A549 (cell line): ENCODE measurements around the gene NADK2. TPM values are rescaled to one million over a fixed set of nuclear protein-coding genes. Genes with fewer than 3 reads are reported as not detected.

Experiments
- ATAC-seq, 2 experiments: fragments of 200-7000 bp in 1 of 2; fragments of >200 bp in 1 of 2; cut with Nextera tagmentation in 1 of 2; cut with Tn5 transposase in 1 of 2; 3 replicates each; pipeline versions ENCODE4 v1.8.0 to v1.9.1; 2018 to 2020; ENCODE audit warnings: mild to moderate bottlenecking in 1 of 2, moderate library complexity in 1 of 2
- CTCF ChIA-PET: fragments of 300-600 bp; sonication (Branson Sonifier 250); formaldehyde crosslinking; extraction: SDS; loops from one replicate; lab custom pipeline; 2021; ENCODE audit warnings: antibody characterized with exemption, inconsistent platforms; lab: Yijun Ruan, JAX
- POLR2A ChIA-PET: fragments of 350-600 bp; formaldehyde crosslinking; extraction: SDS; loops from one replicate; lab custom pipeline; 2021; ENCODE audit warnings: antibody characterized with exemption, inconsistent platforms; lab: Yijun Ruan, JAX
- DNase-seq, 2 experiments: peaks; one replicate each; pipeline versions ENCODE4 v3.0.0 to v3.0.0-alpha.2; 2011 to 2016; ENCODE audit warnings: low read depth in 1 of 2, low spot score in 1 of 2
- FAIRE-seq: peaks from 2 replicates; lab custom pipeline; 2011; peaks lifted over from hg19 to GRCh38; lab: Jason Lieb, UNC
- H3K27ac ChIP-seq, 2 experiments: fragments of >200 bp; sonication (Bioruptor Twin); formaldehyde crosslinking; 3 replicates each; pipeline ENCODE4 v1.5.1; 2016 to 2017
- H3K4me1 ChIP-seq: fragments of >200 bp; sonication (Bioruptor Twin); formaldehyde crosslinking; 3 replicates; pipeline ENCODE4 v1.6.1; 2016
- H3K4me2 ChIP-seq: fragments of >200 bp; sonication (Bioruptor Twin); formaldehyde crosslinking; 3 replicates; pipeline ENCODE4 v1.6.1; 2016
- H3K4me3 ChIP-seq: fragments of >200 bp; sonication (Bioruptor Twin); formaldehyde crosslinking; 3 replicates; pipeline ENCODE4 v1.5.1; 2016
- H3K9me3 ChIP-seq: fragments of >200 bp; sonication (Bioruptor Twin); formaldehyde crosslinking; 3 replicates; pipeline ENCODE4 v1.6.1; 2016
- BHLHE40 ChIP-seq: IDR thresholded peaks from 2 replicates; pipeline ENCODE4 v1.6.1; 2012; ENCODE audit warnings: low read depth, low read length, inconsistent platforms
- CBX2 ChIP-seq: fragments of 200-600 bp; sonication (generic); IDR thresholded peaks from 2 replicates; pipeline ENCODE4 v1.6.1; 2016; ENCODE audit warnings: low read depth, mild to moderate bottlenecking, borderline replicate concordance
- CBX8 ChIP-seq: fragments of 200-600 bp; sonication (generic); IDR thresholded peaks from 2 replicates; pipeline ENCODE4 v1.6.1; 2016
- CEBPB ChIP-seq, 2 experiments: fragments of >200 bp in 1 of 2; sonication (Bioruptor Twin) in 1 of 2; formaldehyde crosslinking in 1 of 2; IDR thresholded peaks; 2 replicates each; pipeline ENCODE4 v1.6.1; 2012 to 2016
- CHD2 ChIP-seq: fragments of 150-350 bp; IDR thresholded peaks from 2 replicates; pipeline ENCODE4 v1.6.1; 2014; ENCODE audit warnings: low read length; ENCODE audit not compliant: partially characterized antibody
- EHMT2 ChIP-seq: fragments of 200-600 bp; sonication (generic); IDR thresholded peaks from 2 replicates; pipeline ENCODE4 v1.6.1; 2016; ENCODE audit warnings: antibody characterized with exemption, low read depth, mild to moderate bottlenecking, moderate library complexity
- EP300 ChIP-seq, 2 experiments: fragments of >200 bp; sonication (Bioruptor Twin); formaldehyde crosslinking; IDR thresholded peaks; 2 replicates in 1 of 2; 3 replicates in 1 of 2; pipeline ENCODE4 v1.6.1; 2016 to 2017
- FOSB ChIP-seq: fragments of 250-450 bp; sonication (Bioruptor Pico); IDR thresholded peaks from 2 replicates; pipeline ENCODE4 v1.5.0; 2020; ENCODE audit warnings: mild to moderate bottlenecking, moderate library complexity
- FOXS1 ChIP-seq: fragments of 250-450 bp; sonication (Bioruptor Pico); IDR thresholded peaks from 2 replicates; pipeline ENCODE4 v1.5.0; 2020; ENCODE audit warnings: mild to moderate bottlenecking, moderate library complexity
- GATA3 ChIP-seq: IDR thresholded peaks from 2 replicates; pipeline ENCODE4 v1.6.1; 2012; ENCODE audit warnings: borderline replicate concordance
- HDAC2 ChIP-seq: fragments of 200-600 bp; sonication (generic); IDR thresholded peaks from 2 replicates; pipeline ENCODE4 v1.6.1; 2016
- HEYL ChIP-seq: fragments of 250-450 bp; sonication (Bioruptor Pico); IDR thresholded peaks from 2 replicates; pipeline ENCODE4 v1.8.0; 2021; ENCODE audit warnings: mild to moderate bottlenecking, moderate library complexity
- HOXB13 ChIP-seq: fragments of 250-450 bp; sonication (Bioruptor Pico); IDR thresholded peaks from 2 replicates; pipeline ENCODE4 v1.5.0; 2020; ENCODE audit warnings: low read depth, mild to moderate bottlenecking, moderate library complexity
- JUN ChIP-seq, 2 experiments: fragments of >200 bp; sonication (Bioruptor Twin); formaldehyde crosslinking; IDR thresholded peaks; 2 replicates in 1 of 2; 3 replicates in 1 of 2; pipeline ENCODE4 v1.6.1; 2016 to 2017
- KDM5A ChIP-seq: fragments of 200-600 bp; sonication (generic); IDR thresholded peaks from 2 replicates; pipeline ENCODE4 v1.6.1; 2016; ENCODE audit warnings: antibody characterized with exemption, mild to moderate bottlenecking
- MAFK ChIP-seq: fragments of 450-650 bp; IDR thresholded peaks from 2 replicates; pipeline ENCODE4 v1.6.1; 2014; ENCODE audit not compliant: partially characterized antibody
- MAZ ChIP-seq: fragments of 150-350 bp; IDR thresholded peaks from 2 replicates; pipeline ENCODE4 v1.6.1; 2014; ENCODE audit warnings: antibody characterized with exemption, low read depth, low read length, borderline replicate concordance
- NFE2L2 ChIP-seq: fragments of 150-350 bp; conservative IDR thresholded peaks from 2 replicates; pipeline ENCODE4 v1.6.1; 2014; ENCODE audit warnings: low read length
- NPAS2 ChIP-seq: fragments of 250-450 bp; sonication (Bioruptor Pico); IDR thresholded peaks from 2 replicates; pipeline ENCODE4 v1.8.0; 2022; ENCODE audit warnings: mild to moderate bottlenecking, moderate library complexity, borderline replicate concordance
- POLR2A ChIP-seq: IDR thresholded peaks from 2 replicates; pipeline ENCODE4 v1.6.1; 2012; ENCODE audit warnings: mild to moderate bottlenecking, low read length
- RAD21 ChIP-seq, 2 experiments: fragments of >200 bp in 1 of 2; sonication (Bioruptor Twin) in 1 of 2; formaldehyde crosslinking in 1 of 2; IDR thresholded peaks in 1 of 2; conservative IDR thresholded peaks in 1 of 2; 2 replicates in 1 of 2; 3 replicates in 1 of 2; pipeline ENCODE4 v1.6.1; 2012 to 2018; ENCODE audit warnings: inconsistent platforms in 1 of 2
- RCOR1 ChIP-seq: fragments of 150-350 bp; IDR thresholded peaks from 2 replicates; pipeline ENCODE4 v1.6.1; 2014; ENCODE audit warnings: antibody characterized with exemption, low read length, low read depth
- RFX5 ChIP-seq: fragments of 450-650 bp; IDR thresholded peaks from 2 replicates; pipeline ENCODE4 v1.7.1; 2014; ENCODE audit warnings: antibody characterized with exemption, mild to moderate bottlenecking, moderate library complexity
- SMC3 ChIP-seq: fragments of >200 bp; sonication (Bioruptor Twin); formaldehyde crosslinking; IDR thresholded peaks from 3 replicates; pipeline ENCODE4 v1.6.1; 2018; ENCODE audit warnings: inconsistent platforms
- TFCP2L1 ChIP-seq: fragments of 250-450 bp; sonication (Bioruptor Pico); IDR thresholded peaks from 2 replicates; pipeline ENCODE4 v1.5.0; 2021; ENCODE audit warnings: mild to moderate bottlenecking
- ZFP36 ChIP-seq: fragments of 450-650 bp; IDR thresholded peaks from 2 replicates; pipeline ENCODE4 v1.6.1; 2014; ENCODE audit warnings: borderline replicate concordance; ENCODE audit not compliant: partially characterized antibody
- WGBS: methylation state at CpG from one replicate; pipeline ENCODE4 v1.1.6; 2017; ENCODE audit errors: missing lambda C conversion rate; 5-methylcytosine and 5-hydroxymethylcytosine counted together
- polyA plus RNA-seq, 4 experiments: library from polyadenylated mRNA; depleted of rRNA in 3 of 4; stranded (reverse); fragments of >200 nt; fragmentation: RNase III in 1 of 4; extraction: RNeasy Plus Mini Kit Qiagen cat#74134 plus additional on column Dnase treatment in 1 of 4; gene quantifications; 2 replicates in 3 of 4; 3 replicates in 1 of 4; pipeline ENCODE4 v1.2.3, GENCODE V29; 2011 to 2017
- TF ChIP-seq, protein P1 (sequence below): IDR thresholded peaks from 2 replicates; pipeline ENCODE4 v1.6.1; 2012; ENCODE audit warnings: low read depth, borderline replicate concordance
- TF ChIP-seq, protein P2 (sequence below): fragments of >200 bp; sonication (Bioruptor Twin); formaldehyde crosslinking; IDR thresholded peaks from 3 replicates; pipeline ENCODE4 v1.6.1; 2016
- TF ChIP-seq, protein P3 (sequence below): fragments of 250-450 bp; sonication (Bioruptor Pico); IDR thresholded peaks from 2 replicates; pipeline ENCODE4 v1.5.0; 2021; ENCODE audit warnings: mild to moderate bottlenecking, moderate library complexity, borderline replicate concordance
- TF ChIP-seq, protein P4 (sequence below): IDR thresholded peaks from 2 replicates; pipeline ENCODE4 v1.6.1; 2012
- TF ChIP-seq, protein P5 (sequence below): fragments of >200 bp; sonication (Bioruptor Twin); formaldehyde crosslinking; IDR thresholded peaks from 2 replicates; pipeline ENCODE4 v1.6.1; 2016

NADK2 gene
- polyA plus RNA-seq, 2 of the 4 experiments (the other 2 are of a cell fraction), result 12.6 to 21.9 TPM

DNA sequence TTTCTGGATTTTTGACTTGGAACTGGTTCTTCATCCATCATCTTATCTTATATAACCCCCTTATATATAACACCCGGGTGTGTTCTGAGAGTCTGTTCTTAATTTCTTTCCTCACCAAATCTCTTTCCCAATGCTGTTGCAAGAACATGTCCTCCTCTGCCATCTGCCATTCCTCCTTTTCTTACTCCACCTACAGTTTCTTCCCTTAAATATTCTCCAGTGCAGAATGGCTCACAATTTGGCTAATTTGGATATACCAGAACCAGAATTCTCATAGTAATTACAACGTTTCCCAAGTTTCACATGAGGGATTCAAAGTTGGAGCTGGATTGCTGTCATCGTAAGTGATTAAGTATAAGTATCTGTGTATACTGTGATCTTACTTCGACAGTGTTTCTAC, 61.8 kb downstream of the NADK2 start (continued):
- TF ChIP-seq FOSB (no peak), NPAS2 (CRISPR knock-in tag) (no peak)

DNA sequence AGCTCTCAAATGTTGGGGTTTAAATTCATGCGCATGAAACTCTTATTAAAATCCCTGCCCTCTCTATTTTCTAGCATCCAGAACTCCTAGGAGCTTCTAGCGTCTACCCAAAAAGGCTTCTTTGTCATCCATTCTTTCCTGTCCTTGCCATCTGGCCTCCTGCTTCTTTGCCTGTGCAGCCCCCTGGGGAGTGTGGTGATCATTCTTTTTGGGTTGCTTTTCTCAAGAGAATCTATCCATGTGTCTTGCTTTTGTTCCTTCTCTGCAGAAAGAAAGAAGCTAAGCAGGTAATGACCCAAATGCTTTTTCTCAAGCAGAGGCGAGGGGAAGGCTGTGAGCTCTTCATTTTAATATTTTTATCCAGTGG, 63.2 kb downstream of the NADK2 start:
- 89% methylated on average over 3 of the region's 3 CpGs for WGBS
- no peak for TF ChIP-seq HDAC2
- TF ChIP-seq HEYL (CRISPR knock-in tag), result no peak
- TF ChIP-seq ZFP36, result no peak
- no peak for TF ChIP-seq CBX2
- no peak for TF ChIP-seq CHD2
- TF ChIP-seq, protein P1, sequence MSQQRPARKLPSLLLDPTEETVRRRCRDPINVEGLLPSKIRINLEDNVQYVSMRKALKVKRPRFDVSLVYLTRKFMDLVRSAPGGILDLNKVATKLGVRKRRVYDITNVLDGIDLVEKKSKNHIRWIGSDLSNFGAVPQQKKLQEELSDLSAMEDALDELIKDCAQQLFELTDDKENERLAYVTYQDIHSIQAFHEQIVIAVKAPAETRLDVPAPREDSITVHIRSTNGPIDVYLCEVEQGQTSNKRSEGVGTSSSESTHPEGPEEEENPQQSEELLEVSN, result no peak
- no peak for TF ChIP-seq EP300 (IDR thresholded peaks at IDR 0.05)
- no peak for TF ChIP-seq RCOR1
- TF ChIP-seq BHLHE40, result no peak
- no peak for TF ChIP-seq MAFK
- TF ChIP-seq TFCP2L1, result no peak
- TF ChIP-seq JUN (IDR thresholded peaks at IDR 0.05), result no peak
- TF ChIP-seq CEBPB (IDR thresholded peaks at IDR 0.05), result no peak
- TF ChIP-seq GATA3, result no peak
- TF ChIP-seq EHMT2, result no peak
- no peak for TF ChIP-seq POLR2A
- TF ChIP-seq RAD21 (conservative IDR thresholded peaks at IDR 0.05 in 1 of 2, IDR thresholded peaks at IDR 0.05 in 1 of 2), result no peak
- TF ChIP-seq KDM5A, result no peak
- TF ChIP-seq, protein P2, sequence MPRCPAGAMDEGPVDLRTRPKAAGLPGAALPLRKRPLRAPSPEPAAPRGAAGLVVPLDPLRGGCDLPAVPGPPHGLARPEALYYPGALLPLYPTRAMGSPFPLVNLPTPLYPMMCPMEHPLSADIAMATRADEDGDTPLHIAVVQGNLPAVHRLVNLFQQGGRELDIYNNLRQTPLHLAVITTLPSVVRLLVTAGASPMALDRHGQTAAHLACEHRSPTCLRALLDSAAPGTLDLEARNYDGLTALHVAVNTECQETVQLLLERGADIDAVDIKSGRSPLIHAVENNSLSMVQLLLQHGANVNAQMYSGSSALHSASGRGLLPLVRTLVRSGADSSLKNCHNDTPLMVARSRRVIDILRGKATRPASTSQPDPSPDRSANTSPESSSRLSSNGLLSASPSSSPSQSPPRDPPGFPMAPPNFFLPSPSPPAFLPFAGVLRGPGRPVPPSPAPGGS, result no peak
- TF ChIP-seq, protein P3, sequence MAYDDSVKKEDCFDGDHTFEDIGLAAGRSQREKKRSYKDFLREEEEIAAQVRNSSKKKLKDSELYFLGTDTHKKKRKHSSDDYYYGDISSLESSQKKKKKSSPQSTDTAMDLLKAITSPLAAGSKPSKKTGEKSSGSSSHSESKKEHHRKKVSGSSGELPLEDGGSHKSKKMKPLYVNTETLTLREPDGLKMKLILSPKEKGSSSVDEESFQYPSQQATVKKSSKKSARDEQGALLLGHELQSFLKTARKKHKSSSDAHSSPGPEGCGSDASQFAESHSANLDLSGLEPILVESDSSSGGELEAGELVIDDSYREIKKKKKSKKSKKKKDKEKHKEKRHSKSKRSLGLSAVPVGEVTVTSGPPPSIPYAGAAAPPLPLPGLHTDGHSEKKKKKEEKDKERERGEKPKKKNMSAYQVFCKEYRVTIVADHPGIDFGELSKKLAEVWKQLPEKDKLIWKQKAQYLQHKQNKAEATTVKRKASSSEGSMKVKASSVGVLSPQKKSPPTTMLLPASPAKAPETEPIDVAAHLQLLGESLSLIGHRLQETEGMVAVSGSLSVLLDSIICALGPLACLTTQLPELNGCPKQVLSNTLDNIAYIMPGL (CRISPR knock-in tag), result no peak
- ChIA-PET CTCF (interaction anchor here (0.6 to 2.5 kb wide), 17 partner anchors 11 to 1559 kb away, joined by 3 to 19 read pairs (median 4); partner anchors contain the start of genes LMBRD2, NADK2 and SKP2), POLR2A (no interaction called here)
- Histone ChIP-seq H3K9me3 (no peaks in the 10 kb centered on the region), H3K4me1 (no peaks in the 10 kb centered on the region), H3K4me2 (no peak overlapping the region), H3K27ac (no peak overlapping the region), H3K4me3 (no peak overlapping the region)
- DNase-seq, result no peak
- no peak for FAIRE-seq
- ATAC-seq, result no peak

DNA sequence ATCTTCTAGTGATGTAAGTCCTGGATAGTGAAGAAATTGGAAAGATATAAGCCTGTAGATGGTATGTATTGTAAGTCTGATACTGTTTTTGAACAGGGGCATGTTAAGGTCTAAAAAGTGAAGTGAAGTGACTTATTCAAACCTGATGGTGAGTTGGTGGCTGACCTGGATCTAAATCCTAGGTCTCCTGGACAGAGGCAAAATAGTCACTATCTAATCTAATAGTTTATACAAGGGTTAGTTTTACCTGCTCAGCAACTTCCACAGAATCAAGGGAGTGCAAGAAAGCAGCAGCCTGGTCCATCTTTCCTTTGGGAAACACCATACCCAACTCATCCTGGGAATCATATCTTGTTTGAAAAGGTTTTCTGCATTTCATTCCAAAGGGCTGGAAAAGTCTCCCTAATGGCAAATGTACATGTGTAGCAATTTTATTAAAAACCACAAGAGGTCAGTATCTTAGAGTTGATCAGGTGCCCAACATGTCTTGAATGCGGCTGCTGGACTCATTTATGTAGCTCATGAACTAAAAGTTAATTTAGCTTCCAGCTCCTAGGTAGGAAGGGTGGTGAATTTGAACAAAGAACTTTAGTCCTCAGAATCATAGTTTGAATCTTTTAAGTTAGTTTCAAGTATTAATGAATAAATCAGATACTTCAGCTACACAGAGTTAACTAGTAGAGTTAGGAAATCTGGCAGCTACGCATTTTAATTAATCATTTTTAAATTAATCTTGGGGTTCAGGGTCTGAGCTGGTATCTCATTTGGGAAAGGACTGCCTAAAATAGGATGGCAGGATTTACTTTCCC, 63.8 kb downstream of the NADK2 start:
- no peak overlapping the region for H3K4me3 ChIP-seq
- H3K4me1 ChIP-seq, result no peaks in the 10 kb centered on the region
- DNase-seq (peak; percentile 13 to 56), ATAC-seq (peak; percentile 88 to 90), FAIRE-seq (no peak)
- H3K27ac ChIP-seq, result no peak overlapping the region
- no peaks in the 10 kb centered on the region for H3K9me3 ChIP-seq
- ChIA-PET POLR2A (no interaction called here), CTCF (interaction anchor here (0.6 to 2.5 kb wide), 20 partner anchors 11 to 1560 kb away, joined by 3 to 19 read pairs (median 4); partner anchors contain the start of genes LMBRD2, NADK2 and SKP2)
- 74% methylated on average over 2 of the region's 2 CpGs for WGBS
- no peak overlapping the region for H3K4me2 ChIP-seq
- TF ChIP-seq MAZ (no peak), RAD21 (conservative IDR thresholded peaks at IDR 0.05 in 1 of 2, IDR thresholded peaks at IDR 0.05 in 1 of 2) (peak; percentile 30 to 50), CBX2 (no peak), FOXS1 (no peak), HOXB13 (CRISPR knock-in tag) (no peak), SMC3 (peak; percentile 58), HDAC2 (no peak), MAFK (no peak), CHD2 (no peak), BHLHE40 (no peak), CBX8 (no peak), ZFP36 (no peak), RFX5 (no peak), NFE2L2 (no peak)
- TF ChIP-seq, protein P4, sequence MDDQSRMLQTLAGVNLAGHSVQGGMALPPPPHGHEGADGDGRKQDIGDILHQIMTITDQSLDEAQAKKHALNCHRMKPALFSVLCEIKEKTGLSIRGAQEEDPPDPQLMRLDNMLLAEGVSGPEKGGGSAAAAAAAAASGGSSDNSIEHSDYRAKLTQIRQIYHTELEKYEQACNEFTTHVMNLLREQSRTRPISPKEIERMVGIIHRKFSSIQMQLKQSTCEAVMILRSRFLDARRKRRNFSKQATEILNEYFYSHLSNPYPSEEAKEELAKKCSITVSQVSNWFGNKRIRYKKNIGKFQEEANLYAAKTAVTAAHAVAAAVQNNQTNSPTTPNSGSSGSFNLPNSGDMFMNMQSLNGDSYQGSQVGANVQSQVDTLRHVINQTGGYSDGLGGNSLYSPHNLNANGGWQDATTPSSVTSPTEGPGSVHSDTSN, result no peak
- TF ChIP-seq, protein P5, sequence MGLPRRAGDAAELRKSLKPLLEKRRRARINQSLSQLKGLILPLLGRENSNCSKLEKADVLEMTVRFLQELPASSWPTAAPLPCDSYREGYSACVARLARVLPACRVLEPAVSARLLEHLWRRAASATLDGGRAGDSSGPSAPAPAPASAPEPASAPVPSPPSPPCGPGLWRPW, result no peak
